ENCODE data around the gene SULT2B1.

- TF ChIP-seq CTCF (IDR thresholded peaks at IDR 0.05) (no peak), POLR2A (IDR thresholded peaks at IDR 0.05) (no peak)
These were observed 75.9 kb downstream of the SULT2B1 start for GRCh38 chr19:48627865-48628314.

Measured in body of pancreas (tissue), 4 donors.